Heart left ventricle (tissue), 16 donors: Measurements from ENCODE around the gene GOLGA7B. TPM values are rescaled to one million over a fixed set of nuclear protein-coding genes. Genes with fewer than 3 reads are reported as not detected.

Source experiments
- ATAC-seq, 4 donors: fragments of 200-7000 bp; cut with Tn5 transposase; one replicate each; pipeline ENCODE4 v1.9.1; 2020 to 2022; ENCODE audit warnings: moderate library complexity in 4 of 4, mild to moderate bottlenecking in 3 of 4, moderate number of reproducible peaks in 1 of 4
- DNase-seq, 5 donors: peaks; one replicate each; pipeline ENCODE4 v3.0.0-alpha.2; 2020
- H3K27ac ChIP-seq, 12 donors: fragments of 200-600 bp; sonication (generic) in 4 of 12; one replicate each; pipeline versions ENCODE4 v1.5.0 to v1.8.0; 2016 to 2022; ENCODE audit warnings: mild to moderate bottlenecking in 2 of 12
- H3K27me3 ChIP-seq, 9 donors: fragments of 200-600 bp; sonication (generic) in 2 of 9; one replicate each; pipeline versions ENCODE4 v1.5.1 to v1.8.0; 2016 to 2022; ENCODE audit warnings: mild to moderate bottlenecking in 3 of 9
- H3K36me3 ChIP-seq, 9 donors: fragments of 200-600 bp; sonication (generic) in 2 of 9; one replicate each; pipeline versions ENCODE4 v1.5.0 to v1.8.0; 2018 to 2022; ENCODE audit warnings: mild to moderate bottlenecking in 2 of 9
- H3K4me1 ChIP-seq, 12 donors: fragments of 200-600 bp; sonication (generic) in 4 of 12; one replicate each; pipeline versions ENCODE4 v1.5.0 to v1.8.0; 2016 to 2022; ENCODE audit warnings: mild to moderate bottlenecking in 3 of 12
- H3K4me3 ChIP-seq, 12 donors: fragments of 200-600 bp; sonication (generic) in 4 of 12; one replicate each; pipeline versions ENCODE4 v1.5.0 to v1.8.0; 2017 to 2022; ENCODE audit warnings: mild to moderate bottlenecking in 9 of 12, moderate library complexity in 4 of 12
- H3K9me3 ChIP-seq, 12 donors: fragments of 200-600 bp; sonication (generic) in 4 of 12; one replicate each; pipeline versions ENCODE4 v1.5.0 to v1.8.0; 2016 to 2022; ENCODE audit warnings: mild to moderate bottlenecking in 1 of 12
- CTCF ChIP-seq, 12 donors: fragments of 200-600 bp; sonication (generic) in 4 of 12; IDR thresholded peaks; one replicate each; pipeline versions ENCODE4 v1.5.0 to v1.8.0; 2018 to 2022; ENCODE audit warnings: antibody characterized with exemption in 12 of 12, mild to moderate bottlenecking in 5 of 12
- POLR2A ChIP-seq, 2 donors: fragments of 450-650 bp; IDR thresholded peaks; one replicate each; pipeline ENCODE4 v1.6.1; 2017; ENCODE audit warnings: antibody characterized with exemption in 2 of 2, mild to moderate bottlenecking in 2 of 2, moderate library complexity in 2 of 2
- WGBS, 4 donors: extraction: QIAGEN DNeasy Blood & Tissue Kit in 2 of 4; methylation state at CpG; one replicate each; pipeline versions ENCODE4 v1.1.5 to v1.1.7; 2013 to 2018; 5-methylcytosine and 5-hydroxymethylcytosine counted together
- intact Hi-C, 10 donors: fragments of 100-400 bp; cut with DNase I; formaldehyde crosslinking; loops; one replicate each; pipeline versions ENCODE4 v1.11.1 to v1.14.2; 2022
- polyA plus RNA-seq, 2 donors: library from polyadenylated mRNA; stranded (reverse); fragments of 200-250 nt; gene quantifications; one replicate each; pipeline ENCODE4 v1.2.3, GENCODE V29; 2013
- total RNA-seq, 9 donors: library from RNA; depleted of rRNA in 2 of 9; stranded (reverse); fragments of >200 nt in 2 of 9; fragmentation: NEBNext Ultra II Directional in 3 of 9; extraction: Animal tissue kit (Norgen Biotek cat#: 25700) in 3 of 9; gene quantifications; one replicate each; pipeline versions ENCODE4 v1.1.0 to v1.2.4, GENCODE V29; 2016 to 2023
- donor health status: ischemic (EF 13 %, LVEDD 7.1; RV severe dilation, severe dysfunction).
- donor health status: healthy with polysubstance abuse.
- donor health status: DM: no; HTN: yes; CAD: no.
- donor health status: DM: no; HTN: no; CAD: no.
- donor health status: ischemic (EF 25% LVEDD 6.9; RV normal size, moderate dysfunction).
- donor health status: ischemic (EF 25% LVEDD 5.7; RV mildly dilated, moderate dysfunction).
- donor health status: healthy.
- donor health status: DM: yes; HTN: yes; CAD: no.
- donor health status: ischemic (EF 35%, LVEDD 5.7; RV mildly dilated, moderate dysfunction).
- donor health status: nonischemic (EF 11% LVEDD 7.7; RV severe dilation, severe dysfunction).
- donor health status: DM: yes; HTN: yes; CAD: no.
- donor health status: PGD.
- donor health status: ischemic (EF 29% LVEDD 5.4; RV normal size, mild dysfunction).
- donor health status: nonischemic (EF 23%, LVEDD 6.1; RV moderate dilation, normal function).

The GOLGA7B gene
- total and polyA plus RNA-seq, 11 donors, result 0.06 to 1.1 (median 0.16) TPM; not detected in 1

DNA sequence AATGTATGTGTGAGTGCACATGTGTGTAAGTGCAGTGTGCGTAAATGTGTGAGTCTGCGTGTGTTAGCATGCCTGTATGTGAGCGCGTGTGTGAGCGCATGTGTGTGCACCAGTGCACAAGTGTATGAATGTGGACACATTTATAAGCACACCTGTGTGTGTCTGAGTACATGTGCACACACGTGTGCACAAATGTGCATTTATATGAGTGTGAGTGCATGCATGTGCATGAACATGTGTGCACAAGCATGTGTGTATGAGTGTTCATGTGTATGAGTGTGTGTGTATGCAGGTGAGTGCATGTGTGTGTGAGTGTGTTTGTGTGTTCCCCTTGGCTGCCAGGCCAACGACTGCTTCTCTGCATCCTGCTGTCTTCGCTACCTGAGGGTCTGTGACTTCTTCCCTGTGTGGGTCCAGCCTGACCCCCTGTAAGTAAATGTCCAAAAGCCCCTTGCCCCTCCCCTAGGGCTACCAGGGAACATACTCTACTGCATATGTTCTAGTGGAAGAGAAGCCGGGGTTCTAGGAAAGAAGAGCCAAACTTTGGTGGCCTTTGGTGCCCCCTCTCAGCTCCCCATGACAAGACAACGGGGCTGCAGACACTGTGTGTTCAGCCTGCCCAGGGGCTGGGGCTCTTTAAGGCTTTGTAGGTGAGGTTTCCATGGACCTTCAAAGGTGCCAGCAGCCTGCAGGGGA is 17.0 kb downstream of the GOLGA7B start:
- Histone ChIP-seq H3K4me3 (no peak overlapping the region), H3K36me3 (no peaks in the 10 kb centered on the region), H3K9me3 (no peaks in the 10 kb centered on the region), H3K27me3 (peaks cover 0 to 14% (median 3%) of the 10 kb centered on the region in 9 donors), H3K4me1 (peaks cover 0 to 15% (median 6%) of the 10 kb centered on the region in 12 donors), H3K27ac (no peak overlapping the region)
- WGBS, 4 donors, result 89 to 96% (median 94%) methylated on average over 10 of the region's 10 CpGs
- no peak for ATAC-seq
- intact Hi-C loops, result loop anchor here in 3 of 10 donors (2.0 to 10.0 kb wide), 3 partner anchors 72 to 102 kb away; no protein-coding TSS in a partner anchor
- TF ChIP-seq CTCF (IDR thresholded peaks at IDR 0.05), result no peak
- no peak for TF ChIP-seq POLR2A (IDR thresholded peaks at IDR 0.05)
- no peak for DNase-seq

DNA sequence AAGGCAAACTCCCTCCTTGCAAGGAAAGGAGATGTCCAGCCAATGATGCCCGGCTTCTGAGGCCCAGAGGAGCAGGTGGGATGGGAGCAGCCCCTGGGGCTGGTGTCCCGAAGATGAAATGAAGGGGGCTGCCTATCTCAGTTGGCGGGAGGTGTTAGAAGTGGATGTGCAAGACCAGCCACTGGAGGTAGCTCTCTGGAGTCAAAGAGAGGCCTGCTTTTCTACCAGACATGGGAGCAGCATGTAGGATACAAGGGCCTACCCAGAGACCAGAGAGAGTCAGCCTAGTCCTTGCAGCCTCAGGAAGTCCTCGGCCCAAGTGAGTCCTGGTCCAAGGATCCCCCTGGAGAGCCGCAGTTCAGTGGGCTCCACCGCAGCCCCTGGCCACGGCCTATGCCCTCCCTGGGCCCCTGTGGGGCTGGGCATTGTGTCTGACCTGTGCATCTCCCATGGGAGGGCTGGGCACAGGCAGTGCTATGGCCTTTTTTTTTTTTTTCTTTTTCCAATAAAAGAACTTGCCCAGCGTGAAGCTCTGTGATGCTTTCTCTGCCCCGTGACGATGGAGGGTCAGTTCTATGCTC is 17.7 kb downstream of the GOLGA7B start:
- TF ChIP-seq CTCF (IDR thresholded peaks at IDR 0.05) (no peak), POLR2A (IDR thresholded peaks at IDR 0.05) (no peak)
- peaks cover 0 to 14% (median 3%) of the 10 kb centered on the region in 9 donors for H3K27me3 ChIP-seq
- H3K27ac ChIP-seq, result no peak overlapping the region
- no peak for DNase-seq
- H3K4me3 ChIP-seq, result no peak overlapping the region
- H3K36me3 ChIP-seq, result no peaks in the 10 kb centered on the region
- H3K4me1 ChIP-seq, result peaks cover 0 to 15% (median 6%) of the 10 kb centered on the region in 12 donors
- intact Hi-C loops, result loop anchor here in 3 of 10 donors (2.0 to 10.0 kb wide), 3 partner anchors 73 to 103 kb away; no protein-coding TSS in a partner anchor
- WGBS, 4 donors, result 75 to 92% (median 89%) methylated on average over 10 of the region's 10 CpGs
- H3K9me3 ChIP-seq, result no peaks in the 10 kb centered on the region
- no peak for ATAC-seq

- ATAC-seq, result no peak
- intact Hi-C loops, result loop anchor here in 7 of 10 donors (2.0 to 10.0 kb wide), 4 partner anchors 73 to 109 kb away; no protein-coding TSS in a partner anchor
- H3K27me3 ChIP-seq, result peaks cover 0 to 14% (median 3%) of the 10 kb centered on the region in 9 donors
- H3K4me3 ChIP-seq, result no peak overlapping the region
- 40 to 81% (median 75%) methylated on average over 3 to 4 of the region's 4 CpGs for WGBS, 4 donors
- no peaks in the 10 kb centered on the region for H3K36me3 ChIP-seq
- no peaks in the 10 kb centered on the region for H3K9me3 ChIP-seq
- H3K4me1 ChIP-seq, result peaks cover 0 to 15% (median 6%) of the 10 kb centered on the region in 12 donors
- no peak overlapping the region for H3K27ac ChIP-seq
- no peak for DNase-seq
- TF ChIP-seq POLR2A (IDR thresholded peaks at IDR 0.05), result no peak
- TF ChIP-seq CTCF (IDR thresholded peaks at IDR 0.05), result no peak
Observed at GRCh38 chr10:97868134-97868685, 18.6 kb downstream of the GOLGA7B start.
